Transverse colon (tissue), 4 donors: Measurements from ENCODE around the gene IL17RB. TPM values are rescaled to one million over a fixed set of nuclear protein-coding genes. Genes with fewer than 3 reads are reported as not detected.

Experiments
- DNase-seq: peaks from one replicate; pipeline ENCODE4 v3.0.0-alpha.2; 2019
- H3K27ac ChIP-seq, 4 donors: fragments of 200-600 bp; sonication (generic); 2 replicates each; pipeline ENCODE4 v1.5.1; 2016 to 2018; ENCODE audit warnings: inconsistent platforms in 4 of 4
- H3K27me3 ChIP-seq: fragments of 200-600 bp; sonication (generic); 2 replicates; pipeline ENCODE4 v1.5.1; 2017; ENCODE audit warnings: inconsistent platforms
- H3K36me3 ChIP-seq, 4 donors: fragments of 200-600 bp; sonication (generic); 2 replicates each; pipeline ENCODE4 v1.5.1; 2017 to 2019; ENCODE audit warnings: inconsistent platforms in 4 of 4
- H3K4me1 ChIP-seq, 4 donors: fragments of 200-600 bp; sonication (generic); 2 replicates each; pipeline ENCODE4 v1.5.1; 2017 to 2020; ENCODE audit warnings: inconsistent platforms in 4 of 4
- H3K4me3 ChIP-seq, 4 donors: fragments of 200-600 bp; sonication (generic); 1 replicate in 1 of 4; 2 replicates in 3 of 4; pipeline versions ENCODE4 v1.5.1 to v1.6.1; 2017 to 2019; ENCODE audit warnings: inconsistent platforms in 4 of 4
- H3K9me3 ChIP-seq, 2 donors: fragments of 200-600 bp; sonication (generic); 2 replicates each; pipeline ENCODE4 v1.5.1; 2017 to 2019; ENCODE audit warnings: inconsistent platforms in 2 of 2
- EP300 ChIP-seq: sonication (generic); formaldehyde crosslinking; IDR thresholded peaks from one replicate; pipeline ENCODE4 v1.6.1; 2017; ENCODE audit warnings: antibody characterized with exemption, low read depth
- POLR2A ChIP-seq: fragments of 450-650 bp; IDR thresholded peaks from one replicate; pipeline ENCODE4 v1.6.1; 2016; ENCODE audit warnings: antibody characterized with exemption, mild to moderate bottlenecking, moderate library complexity
- POLR2AphosphoS5 ChIP-seq, 3 donors: sonication (generic); formaldehyde crosslinking; IDR thresholded peaks; one replicate each; pipeline ENCODE4 v1.6.1; 2016; ENCODE audit warnings: antibody characterized with exemption in 3 of 3
- WGBS, 2 donors: methylation state at CpG; one replicate each; pipeline ENCODE4 v1.1.5; 2018; ENCODE audit warnings: low coverage in 1 of 2; 5-methylcytosine and 5-hydroxymethylcytosine counted together
- in situ Hi-C, 4 donors: fragments of 200-750 bp; cut with MboI; loops; one replicate each; pipeline versions ENCODE4 v1.15.0 to v1.15.1; 2017; ENCODE audit warnings: low sequenced_read_pairs in 3 of 4, low pct_ligation_motif_present in 1 of 4, low pct_unique_long_range_greater_than_20kb in 1 of 4
- intact Hi-C: fragments of 100-400 bp; cut with DNase I; formaldehyde crosslinking; loops from one replicate; pipeline ENCODE4 v1.15.1; 2023; ENCODE audit warnings: low total_unique reads
- total RNA-seq, 4 donors: library from RNA; depleted of rRNA; stranded (reverse); fragments of >200 nt; gene quantifications; one replicate each; pipeline ENCODE4 v1.1.0, GENCODE V29; 2016
- TF ChIP-seq, protein P1 (sequence below), 5 experiments: fragments of 200-600 bp in 3 of 5; fragments of 450-650 bp in 2 of 5; sonication (generic) in 3 of 5; IDR thresholded peaks; 1 replicate in 2 of 5; 2 replicates in 3 of 5; pipeline ENCODE4 v1.5.1; 2016 to 2017; ENCODE audit warnings: antibody characterized with exemption in 5 of 5, inconsistent platforms in 3 of 5, mild to moderate bottlenecking in 2 of 5, moderate library complexity in 1 of 5

IL17RB gene
- total RNA-seq, 4 donors from 2014 or later = 26.0 to 36.5 (median 32.8) TPM; not detected in 1

DNA sequence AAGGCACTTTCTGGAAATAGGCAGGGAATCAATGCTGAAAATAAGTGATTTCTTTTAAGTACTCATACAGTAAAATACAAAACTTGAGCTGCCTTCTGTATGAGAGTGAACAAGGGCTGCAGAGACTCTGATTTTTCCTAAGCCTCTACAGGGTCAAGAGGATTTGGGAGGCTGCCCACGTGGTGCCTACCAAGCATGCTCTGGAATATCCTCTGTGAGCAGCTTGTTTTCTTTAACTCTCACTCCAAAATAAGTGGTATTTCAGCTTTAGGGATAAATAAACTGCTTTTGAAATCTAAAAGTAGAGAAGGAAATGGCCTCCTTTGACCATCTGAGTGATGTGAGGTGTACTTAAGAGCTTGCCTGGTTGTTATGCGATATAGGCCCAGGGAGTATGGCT is 53.4 kb downstream of the IL17RB start:
- peaks cover 0 to 20% (median 8%) of the 10 kb centered on the region in 4 donors for H3K4me1 ChIP-seq
- no peaks in the 10 kb centered on the region for H3K9me3 ChIP-seq
- H3K27me3 ChIP-seq = peaks cover 23% of the 10 kb centered on the region
- no peak for DNase-seq
- in situ Hi-C loops = loop anchor here in 1 of 4 donors (25.0 kb wide), 1 partner anchor 562 kb away; the partner anchor contains the start of gene DCP1A
- peak overlapping the region in 2 of 4 donors; percentile 63 to 67 for H3K27ac ChIP-seq
- 63 to 67% methylated on average over 1 to 2 of the region's 2 CpGs for WGBS, 2 donors
- H3K4me3 ChIP-seq = no peak overlapping the region
- TF ChIP-seq POLR2AphosphoS5 (IDR thresholded peaks at IDR 0.05) (no peak), POLR2A (no peak), EP300 (no peak)
- intact Hi-C loops = no loop called here
- no peaks in the 10 kb centered on the region for H3K36me3 ChIP-seq

DNA sequence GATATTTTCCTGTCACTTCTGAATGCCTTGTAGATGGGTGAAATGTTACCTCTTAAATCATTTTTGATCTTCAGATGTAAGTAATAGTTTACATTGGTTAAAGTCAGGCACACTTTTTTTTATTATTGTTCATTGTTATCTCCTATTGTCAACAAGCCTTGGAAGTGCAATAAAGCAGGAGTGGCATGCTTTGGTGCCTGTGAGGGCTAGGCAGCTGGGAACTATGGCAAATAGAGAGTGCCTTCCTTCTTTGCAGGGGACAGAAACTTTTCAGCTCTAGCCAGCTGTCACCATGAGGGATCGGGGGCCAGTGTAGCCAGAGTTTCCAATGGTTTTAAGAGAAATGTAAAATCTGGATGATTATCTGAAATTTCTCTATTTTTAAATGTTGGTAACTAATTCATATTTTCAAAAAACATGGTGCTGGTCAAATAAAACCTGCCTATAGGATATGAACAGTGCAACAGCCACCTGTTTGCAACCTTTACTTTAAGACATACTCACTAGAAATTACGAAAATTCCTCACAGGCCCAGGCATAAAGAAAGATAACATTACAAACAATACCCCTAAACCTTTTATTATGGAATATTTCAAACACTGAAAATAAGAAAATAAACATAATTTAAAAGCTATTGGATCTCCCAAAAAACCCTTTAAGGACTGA is 54.4 kb downstream of the IL17RB start:
- in situ Hi-C loops = no loop called here
- DNase-seq = peak; percentile 49
- intact Hi-C loops = no loop called here
- Histone ChIP-seq H3K36me3 (no peaks in the 10 kb centered on the region), H3K9me3 (no peaks in the 10 kb centered on the region), H3K27ac (peak overlapping the region in 3 of 4 donors; percentile 56 to 67 (median 63)), H3K27me3 (peaks cover 23% of the 10 kb centered on the region), H3K4me1 (peaks cover 0 to 20% (median 8%) of the 10 kb centered on the region in 4 donors), H3K4me3 (no peak overlapping the region)
- WGBS, 2 donors = 47 to 64% methylated on average over 1 to 2 of the region's 2 CpGs
- TF ChIP-seq, protein P1, sequence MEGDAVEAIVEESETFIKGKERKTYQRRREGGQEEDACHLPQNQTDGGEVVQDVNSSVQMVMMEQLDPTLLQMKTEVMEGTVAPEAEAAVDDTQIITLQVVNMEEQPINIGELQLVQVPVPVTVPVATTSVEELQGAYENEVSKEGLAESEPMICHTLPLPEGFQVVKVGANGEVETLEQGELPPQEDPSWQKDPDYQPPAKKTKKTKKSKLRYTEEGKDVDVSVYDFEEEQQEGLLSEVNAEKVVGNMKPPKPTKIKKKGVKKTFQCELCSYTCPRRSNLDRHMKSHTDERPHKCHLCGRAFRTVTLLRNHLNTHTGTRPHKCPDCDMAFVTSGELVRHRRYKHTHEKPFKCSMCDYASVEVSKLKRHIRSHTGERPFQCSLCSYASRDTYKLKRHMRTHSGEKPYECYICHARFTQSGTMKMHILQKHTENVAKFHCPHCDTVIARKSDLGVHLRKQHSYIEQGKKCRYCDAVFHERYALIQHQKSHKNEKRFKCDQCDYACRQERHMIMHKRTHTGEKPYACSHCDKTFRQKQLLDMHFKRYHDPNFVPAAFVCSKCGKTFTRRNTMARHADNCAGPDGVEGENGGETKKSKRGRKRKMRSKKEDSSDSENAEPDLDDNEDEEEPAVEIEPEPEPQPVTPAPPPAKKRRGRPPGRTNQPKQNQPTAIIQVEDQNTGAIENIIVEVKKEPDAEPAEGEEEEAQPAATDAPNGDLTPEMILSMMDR (IDR thresholded peaks at IDR 0.05) = no peak
- TF ChIP-seq POLR2AphosphoS5 (IDR thresholded peaks at IDR 0.05) = peak in 1 of 3 donors; percentile 35

DNA sequence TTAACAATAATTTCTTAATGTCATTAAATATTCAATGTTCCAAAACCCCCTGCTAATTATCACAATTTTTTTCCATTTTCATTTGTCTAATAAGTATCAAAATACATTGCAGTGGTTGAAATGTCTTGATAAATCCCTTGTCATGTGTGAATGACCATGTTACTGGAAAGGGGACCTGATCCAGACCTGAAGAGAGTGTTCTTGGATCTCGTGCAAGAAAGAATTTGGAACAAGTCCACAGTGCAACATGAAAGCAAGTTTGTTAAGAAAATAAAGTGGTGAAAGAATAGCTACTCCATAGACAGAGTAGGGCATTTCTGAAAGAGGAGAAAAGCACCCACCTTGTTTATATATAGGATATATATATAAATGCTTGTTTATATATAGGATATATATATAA is 55.7 kb downstream of the IL17RB start:
- H3K27ac ChIP-seq = no peak overlapping the region
- no peak overlapping the region for H3K4me3 ChIP-seq
- no peak for TF ChIP-seq EP300
- TF ChIP-seq, protein P1 (IDR thresholded peaks at IDR 0.05) = no peak
- no peak for TF ChIP-seq POLR2AphosphoS5 (IDR thresholded peaks at IDR 0.05)
- TF ChIP-seq POLR2A = no peak
- WGBS, 2 donors = 16 to 20% methylated on average over 1 of the region's 1 CpG
- no peaks in the 10 kb centered on the region for H3K9me3 ChIP-seq
- H3K36me3 ChIP-seq = no peaks in the 10 kb centered on the region
- DNase-seq = no peak
- in situ Hi-C loops (no loop called here), intact Hi-C loops (no loop called here)
- H3K27me3 ChIP-seq = peaks cover 22% of the 10 kb centered on the region
- H3K4me1 ChIP-seq = peaks cover 0 to 20% (median 8%) of the 10 kb centered on the region in 4 donors

DNA sequence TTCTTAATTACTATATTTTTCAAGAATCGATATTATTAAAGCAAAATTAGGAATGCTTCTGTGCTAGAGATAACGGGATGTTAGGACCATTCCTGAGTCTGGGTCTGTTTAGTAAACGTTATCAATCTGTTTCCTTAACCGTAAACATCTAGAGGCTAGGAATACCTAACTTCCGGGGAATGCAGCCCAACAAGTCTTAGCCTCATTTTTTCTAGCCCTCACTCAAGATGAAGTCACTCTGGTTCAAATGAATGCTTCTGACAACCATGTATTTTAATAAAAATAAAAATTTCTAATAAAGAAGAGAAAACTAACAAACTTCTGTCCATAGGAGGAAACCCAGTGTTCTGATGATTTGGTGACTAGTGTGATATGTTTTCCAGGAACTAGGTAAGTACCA is 56.3 kb downstream of the IL17RB start:
- no peaks in the 10 kb centered on the region for H3K9me3 ChIP-seq
- H3K27ac ChIP-seq = no peak overlapping the region
- peaks cover 0 to 20% (median 8%) of the 10 kb centered on the region in 4 donors for H3K4me1 ChIP-seq
- no peak overlapping the region for H3K4me3 ChIP-seq
- H3K36me3 ChIP-seq = no peaks in the 10 kb centered on the region
- intact Hi-C loops = no loop called here
- DNase-seq = no peak
- TF ChIP-seq POLR2AphosphoS5 (IDR thresholded peaks at IDR 0.05) = no peak
- no peak for TF ChIP-seq POLR2A
- no peak for TF ChIP-seq EP300
- TF ChIP-seq, protein P1 (IDR thresholded peaks at IDR 0.05) = no peak
- in situ Hi-C loops = no loop called here
- 66 to 68% methylated on average over 5 of the region's 5 CpGs for WGBS, 2 donors
- peaks cover 15% of the 10 kb centered on the region for H3K27me3 ChIP-seq
